NCI-H1092 treated with DMSO at 0.1 percent for 48 hours (cell line): Measurements from ENCODE around the gene NCR2.

ENCODE experiments used
- DNase-seq: peaks from one replicate; lab custom pipeline; 2025; lab: John Stamatoyannopoulos, UW

NCR2 gene

GRCh38 chr6:41359617-41360313 lies 24.4 kb downstream of the NCR2 start:
- DNase-seq: no peak

- no peak for DNase-seq
These were observed 24.9 kb downstream of the NCR2 start for GRCh38 chr6:41360314-41360685.

GRCh38 chr6:41366150-41366549 lies 30.7 kb downstream of the NCR2 start:
- DNase-seq: no peak

- DNase-seq: no peak
These were observed 31.7 kb downstream of the NCR2 start for GRCh38 chr6:41367061-41367460.

- peak; percentile 54 for DNase-seq
These were observed 32.3 kb downstream of the NCR2 start for GRCh38 chr6:41367700-41368099.

- no peak for DNase-seq
These were observed 35.2 kb downstream of the NCR2 start for GRCh38 chr6:41370488-41371111.

GRCh38 chr6:41371461-41371991 lies 36.1 kb downstream of the NCR2 start:
- no peak for DNase-seq

- peak; percentile 10 for DNase-seq
These were observed 36.8 kb downstream of the NCR2 start for GRCh38 chr6:41371992-41372831.

GRCh38 chr6:41372832-41373626 lies 37.6 kb downstream of the NCR2 start:
- no peak for DNase-seq

GRCh38 chr6:41373627-41373918 lies 38.2 kb downstream of the NCR2 start:
- DNase-seq: no peak

GRCh38 chr6:41373919-41374617 lies 38.7 kb downstream of the NCR2 start:
- peak; percentile 24 for DNase-seq

GRCh38 chr6:41374618-41375590 lies 39.5 kb downstream of the NCR2 start:
- no peak for DNase-seq

GRCh38 chr6:41375598-41376151 lies 40.3 kb downstream of the NCR2 start:
- DNase-seq: no peak

- DNase-seq: no peak
These were observed 40.8 kb downstream of the NCR2 start for GRCh38 chr6:41376176-41376575.

GRCh38 chr6:41377071-41377470 lies 41.7 kb downstream of the NCR2 start:
- DNase-seq: no peak

- DNase-seq: no peak
These were observed 43.9 kb downstream of the NCR2 start for GRCh38 chr6:41379306-41379705.

- DNase-seq: no peak
These were observed 51.2 kb downstream of the NCR2 start for GRCh38 chr6:41386594-41386993.

GRCh38 chr6:41392246-41392645 lies 56.8 kb downstream of the NCR2 start:
- no peak for DNase-seq

- DNase-seq: no peak
These were observed 60.9 kb downstream of the NCR2 start for GRCh38 chr6:41396335-41396734.

GRCh38 chr6:41399424-41399823 lies 64.0 kb downstream of the NCR2 start:
- DNase-seq: no peak
